Measurements from ENCODE around the gene PDSS1. TPM values are rescaled to one million over a fixed set of nuclear protein-coding genes. Genes with fewer than 3 reads are reported as not detected.

Gene PDSS1
- total RNA-seq, 1 donor from 2014 or later: 22.3 TPM

DNA sequence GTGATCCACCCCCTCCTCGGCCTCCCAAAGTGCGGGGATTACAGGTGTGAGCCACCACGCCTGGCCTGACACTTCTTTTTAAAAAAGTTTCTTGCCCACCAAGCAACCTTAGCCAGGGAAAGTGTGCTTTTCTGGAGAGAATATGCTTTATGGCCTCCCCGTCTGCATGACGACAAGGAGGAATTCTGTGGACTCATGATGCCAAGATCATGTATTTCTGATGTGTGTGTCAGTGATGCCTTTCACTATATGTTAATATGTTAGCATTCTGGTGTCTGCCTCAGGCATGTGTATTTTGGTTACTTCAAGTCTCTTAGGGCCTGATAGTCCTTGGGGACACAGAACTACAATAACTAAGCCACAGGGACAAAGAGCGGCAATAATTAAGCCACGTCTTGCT, 2.1 kb downstream of the PDSS1 start:
- DNase-seq: no peak

DNA sequence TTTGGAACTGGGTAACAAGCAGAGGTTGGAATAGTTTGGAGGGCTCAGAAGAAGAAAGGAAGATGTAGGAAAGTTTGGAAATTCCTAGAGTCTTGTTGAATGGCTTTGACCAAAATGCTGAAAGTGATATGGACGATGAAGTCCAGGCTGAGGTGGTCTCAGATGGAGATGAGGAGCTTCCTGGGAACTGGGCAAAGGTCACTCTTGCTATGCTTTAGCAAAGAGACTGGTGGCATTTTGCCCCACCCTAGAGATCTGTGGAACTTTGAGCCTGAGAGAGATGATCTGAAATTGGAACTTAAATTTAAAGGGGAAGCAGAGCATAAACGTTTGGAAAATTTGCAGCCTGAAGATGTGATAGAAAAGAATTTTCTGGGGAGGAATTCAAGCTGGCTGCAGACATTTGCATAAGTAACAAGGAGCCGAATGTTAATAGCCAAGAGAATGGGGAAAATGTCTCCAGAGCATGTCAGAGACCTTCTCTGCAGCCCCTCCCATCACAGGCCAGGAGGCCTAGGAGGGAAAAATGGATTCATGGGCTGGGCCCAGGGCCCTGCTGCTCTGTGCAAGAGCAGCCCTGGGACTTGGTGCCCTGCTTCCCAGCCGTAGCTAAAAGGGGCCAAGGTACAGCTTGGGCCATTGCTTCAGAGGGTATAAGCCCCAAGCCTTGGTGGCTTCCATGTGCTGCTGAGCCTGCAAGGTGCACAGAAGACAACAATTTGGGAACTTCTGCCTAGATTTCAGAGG, 3.6 kb downstream of the PDSS1 start:
- DNase-seq: no peak

DNA sequence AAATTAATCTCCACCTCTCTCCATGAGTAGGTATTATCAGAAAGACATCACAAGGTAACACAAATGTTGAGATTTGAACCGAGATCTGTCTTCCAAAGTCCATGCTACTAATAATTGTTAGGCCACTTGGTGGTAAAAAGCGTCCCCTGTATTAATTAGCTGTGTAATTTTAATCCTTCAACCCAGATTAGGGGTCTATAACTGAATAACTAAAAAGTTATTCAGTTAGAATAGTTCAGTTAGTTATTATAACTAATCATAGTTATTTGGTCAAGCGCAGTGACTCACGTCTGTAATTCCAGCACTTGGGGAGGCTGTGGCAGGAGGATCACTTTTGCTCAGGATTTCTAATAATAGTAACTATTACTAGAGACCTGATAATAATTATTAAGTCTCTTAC, 5.6 kb downstream of the PDSS1 start:
- DNase-seq: no peak

DNA sequence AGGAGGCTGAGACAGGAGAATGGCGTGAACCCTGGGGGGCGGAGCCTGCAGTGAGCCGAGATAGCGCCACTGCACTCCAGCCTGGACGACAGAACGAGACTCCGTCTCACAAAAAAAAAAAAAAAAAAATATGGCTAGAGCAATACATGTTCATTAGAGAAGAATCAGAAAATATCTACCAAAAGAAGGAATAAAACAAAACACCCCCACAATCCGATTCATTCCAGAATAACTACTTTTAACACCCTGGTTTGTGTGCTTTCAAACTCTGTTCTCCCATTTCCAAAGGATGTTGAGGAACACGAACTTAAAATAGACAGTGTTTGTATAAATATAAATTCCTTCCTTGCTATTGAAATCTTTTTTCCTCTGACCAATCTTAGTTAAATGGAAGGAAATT, 6.5 kb downstream of the PDSS1 start:
- DNase-seq: no peak

DNA sequence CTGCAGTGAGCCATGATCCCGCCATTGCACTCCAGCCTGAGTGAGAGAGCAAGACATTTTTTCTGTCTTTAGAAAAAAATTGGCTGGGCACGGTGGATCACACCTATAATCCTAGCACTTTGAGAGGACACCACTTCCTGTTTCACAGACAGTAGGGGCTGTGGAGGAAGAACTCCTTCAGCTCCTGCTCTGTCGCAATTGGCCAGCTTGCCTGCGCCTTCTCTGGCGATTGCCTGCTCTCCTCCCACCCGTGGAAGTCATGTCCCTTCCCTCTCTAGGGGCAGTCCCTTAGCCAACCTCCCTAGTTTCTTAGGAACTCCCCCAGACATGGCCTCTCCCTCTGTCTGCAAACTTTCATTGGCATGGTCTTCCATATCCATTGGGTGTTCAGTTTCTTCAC, 8.7 kb downstream of the PDSS1 start:
- no peak for DNase-seq

DNA sequence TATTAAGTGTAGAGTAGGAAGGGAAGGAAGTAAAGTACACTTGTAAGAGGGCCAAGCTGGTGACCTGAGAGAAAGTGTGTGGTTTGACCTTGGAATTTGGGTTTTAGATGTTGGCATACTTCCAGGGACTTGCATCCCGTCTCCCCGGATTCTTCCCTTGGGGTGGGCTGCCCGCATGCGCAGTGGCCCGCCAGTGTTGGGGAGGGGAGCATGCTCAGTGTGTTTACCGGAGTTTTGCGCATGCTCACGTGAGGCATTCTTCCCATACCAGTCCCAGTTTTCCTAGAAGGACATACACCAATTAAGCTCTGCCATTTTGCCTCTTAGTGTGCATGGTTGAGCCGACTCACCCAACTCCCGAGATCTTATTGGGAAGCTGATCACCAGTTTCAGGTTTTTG, 9.4 kb downstream of the PDSS1 start:
- DNase-seq: no peak

DNA sequence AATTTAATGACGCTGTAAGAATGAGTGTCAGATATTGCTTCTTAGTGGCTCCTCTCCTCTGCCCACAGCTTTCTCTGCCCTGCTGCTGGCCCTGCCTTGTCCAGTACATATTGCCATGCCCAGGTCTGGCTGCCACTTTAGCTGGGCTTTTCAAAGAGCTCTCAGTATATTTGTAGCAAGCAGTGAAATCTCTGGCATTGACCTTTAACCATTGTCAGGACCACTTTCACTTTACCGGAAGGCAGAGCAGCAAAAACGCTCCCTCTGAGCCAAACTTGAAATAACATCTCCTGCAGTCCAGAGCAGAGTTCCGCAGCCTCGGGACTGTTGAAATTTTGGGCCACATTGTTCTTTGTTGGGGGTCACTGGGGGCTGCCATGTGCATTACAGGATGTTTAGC, 13.8 kb downstream of the PDSS1 start:
- DNase-seq: no peak

DNA sequence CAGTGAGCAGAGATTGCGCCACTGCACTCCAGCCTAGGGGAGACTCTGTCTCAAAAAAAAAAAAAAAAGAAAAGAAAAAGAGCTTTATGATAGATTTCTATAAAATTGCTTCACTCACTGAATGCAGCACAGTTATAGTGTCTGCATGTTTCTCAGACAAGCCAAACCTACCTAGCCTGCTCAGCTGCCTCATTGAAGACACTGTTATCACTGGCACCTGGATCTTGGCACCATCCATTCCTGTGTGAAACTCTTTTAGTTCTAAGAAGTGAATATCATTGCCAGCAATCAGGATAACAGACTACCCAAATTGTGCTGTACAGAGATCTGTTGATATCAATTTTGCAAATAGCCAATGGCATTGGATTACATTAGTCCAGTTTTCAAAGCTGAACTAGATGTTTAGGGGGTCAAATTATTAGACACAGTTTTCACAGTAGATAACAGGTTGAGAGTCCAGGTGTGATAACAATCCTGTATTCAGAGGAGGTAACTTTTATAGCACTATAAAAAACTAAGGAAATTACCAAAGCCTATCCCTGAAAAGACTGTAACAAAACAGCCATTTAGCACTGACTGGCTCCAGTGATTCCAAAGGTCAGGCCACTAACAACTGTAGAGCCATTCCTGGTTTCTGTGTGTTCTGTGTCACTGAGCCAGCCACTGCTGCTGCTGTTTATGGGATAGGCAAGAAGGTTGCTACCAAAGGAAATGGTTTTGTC, 17.1 kb downstream of the PDSS1 start:
- DNase-seq: no peak

DNA sequence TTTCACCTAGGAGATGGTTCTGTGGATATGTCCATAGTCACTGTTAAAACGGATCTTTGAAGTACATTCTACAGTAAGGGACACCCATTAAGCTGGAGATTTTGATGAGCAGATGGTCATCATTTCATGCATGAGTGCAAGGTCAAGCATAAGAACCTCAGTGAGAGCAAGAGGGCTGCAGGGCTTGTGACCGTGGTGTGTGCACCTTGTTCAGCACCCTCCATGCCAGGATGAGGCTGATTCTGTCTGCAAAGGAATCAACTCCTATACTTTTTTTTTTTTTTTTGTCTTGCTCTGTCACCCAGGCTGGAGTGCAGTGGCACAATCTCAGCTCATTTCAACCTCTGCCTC, 17.6 kb downstream of the PDSS1 start:
- DNase-seq: no peak

DNA sequence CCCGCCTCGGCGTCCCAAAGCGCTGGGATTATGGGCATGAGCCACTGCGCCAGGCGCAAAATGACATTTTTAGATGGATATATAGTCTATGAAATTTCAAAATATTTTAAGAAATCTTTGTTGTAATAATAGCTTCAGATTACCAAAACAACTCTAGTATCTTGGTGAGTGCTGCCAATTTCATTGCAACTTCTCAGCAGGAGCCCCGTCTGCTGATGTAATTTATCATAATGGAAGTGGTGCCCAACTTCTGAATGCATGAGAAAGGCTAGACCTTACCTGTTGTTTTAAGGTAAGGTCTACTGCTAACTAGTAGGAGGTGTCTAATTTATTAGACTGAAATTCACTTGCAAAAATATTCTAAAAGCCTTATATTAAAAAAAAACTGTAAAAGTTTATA, 20.0 kb downstream of the PDSS1 start:
- no peak for DNase-seq

DNA sequence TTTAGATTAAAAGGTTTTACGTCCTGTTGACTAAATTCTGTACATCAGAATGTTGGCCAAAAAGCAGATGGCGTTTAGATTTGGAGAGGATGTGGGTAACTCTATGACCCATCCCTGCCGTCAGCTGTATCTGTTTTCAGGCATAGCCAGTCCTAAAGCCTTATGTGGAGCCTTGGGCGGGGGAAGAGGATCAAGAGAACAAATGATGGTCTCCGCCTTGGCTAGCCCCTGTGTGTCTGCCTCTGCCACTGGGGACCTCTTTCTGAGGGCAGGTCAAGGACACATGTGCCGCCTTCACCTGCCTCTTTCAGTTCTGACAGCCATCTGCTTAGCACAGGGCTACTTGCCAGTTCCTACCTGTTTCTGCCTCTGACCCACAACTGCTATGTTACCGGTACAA, 24.1 kb downstream of the PDSS1 start:
- no peak for DNase-seq

DNA sequence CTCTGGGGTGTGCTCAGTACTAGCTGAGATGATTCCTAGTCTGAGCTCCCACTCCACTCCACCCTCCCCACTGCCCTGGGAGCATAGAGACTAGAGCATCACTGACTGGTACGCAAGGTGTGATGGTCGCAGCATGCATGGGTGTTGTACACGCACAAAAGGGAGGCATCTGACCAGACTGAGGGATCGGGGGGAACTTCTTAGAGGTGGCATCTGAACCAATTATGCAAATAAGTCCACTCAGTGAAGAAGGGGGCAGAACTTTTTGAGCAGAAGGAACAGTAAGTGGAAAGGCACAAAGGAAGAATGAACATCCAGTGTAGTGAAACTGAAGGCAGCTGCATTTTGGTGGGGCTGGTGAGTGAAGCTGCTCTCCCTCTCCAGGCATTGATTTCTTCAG, 25.5 kb downstream of the PDSS1 start:
- no peak for DNase-seq

DNA sequence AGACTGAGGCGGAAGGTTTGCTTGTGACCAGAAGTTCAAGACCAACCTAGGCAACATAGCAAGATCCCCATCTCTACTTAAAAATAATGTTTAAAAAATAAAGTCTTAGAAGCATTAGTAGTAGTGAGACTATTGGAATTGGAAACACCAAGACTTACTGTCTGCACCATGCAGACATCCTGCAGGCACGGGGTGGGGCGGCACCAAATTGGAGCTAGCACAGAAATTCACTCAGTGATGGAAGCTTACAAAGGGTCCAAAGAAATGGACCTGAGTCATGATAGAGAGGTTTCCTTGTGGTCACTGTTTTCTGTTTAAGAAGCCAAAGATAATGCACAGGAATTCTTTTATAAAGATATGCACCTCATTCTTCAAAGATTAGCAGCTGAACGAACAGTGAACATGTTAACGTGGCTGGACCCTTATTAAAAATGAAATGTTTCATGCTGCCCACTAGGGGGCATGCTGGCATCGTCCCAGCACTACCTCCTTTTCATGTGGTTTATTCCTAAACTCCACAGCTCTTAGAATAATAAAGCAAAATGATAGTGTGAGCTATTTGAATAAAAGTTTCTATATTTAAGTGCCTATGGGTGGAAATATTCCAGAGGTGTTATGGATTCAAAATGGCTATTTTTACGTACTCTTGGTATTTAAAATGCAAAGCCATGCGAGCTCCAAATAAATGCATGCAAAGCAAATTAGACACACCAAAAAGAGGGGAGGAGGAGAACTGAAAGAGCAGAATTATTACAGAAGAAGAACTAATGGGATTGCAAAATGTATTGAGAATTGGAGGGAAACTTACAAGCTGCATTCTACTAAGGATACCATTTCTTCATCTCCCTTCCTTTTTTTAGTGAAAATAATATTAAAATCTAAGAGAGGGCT, 28.6 kb downstream of the PDSS1 start:
- no peak for DNase-seq

DNA sequence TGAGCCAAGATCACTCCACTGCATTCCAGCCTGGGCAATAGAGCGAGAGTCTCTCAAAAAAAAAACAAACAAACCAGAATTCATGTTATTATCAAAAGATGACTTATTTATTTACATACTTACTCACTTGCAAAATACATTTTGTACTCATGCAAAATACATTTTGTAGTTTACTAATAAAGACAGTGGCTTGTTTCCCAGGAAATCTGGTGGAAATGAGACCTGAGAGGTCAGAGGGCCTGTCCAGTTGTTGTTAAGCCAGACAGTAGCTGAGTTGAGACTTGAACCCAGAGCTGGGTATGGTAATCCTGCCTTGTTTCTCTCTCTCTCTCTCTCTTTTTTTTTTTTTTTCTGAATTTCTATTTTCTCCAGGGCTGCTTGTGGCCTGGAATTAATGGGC, 29.5 kb downstream of the PDSS1 start:
- no peak for DNase-seq

DNA sequence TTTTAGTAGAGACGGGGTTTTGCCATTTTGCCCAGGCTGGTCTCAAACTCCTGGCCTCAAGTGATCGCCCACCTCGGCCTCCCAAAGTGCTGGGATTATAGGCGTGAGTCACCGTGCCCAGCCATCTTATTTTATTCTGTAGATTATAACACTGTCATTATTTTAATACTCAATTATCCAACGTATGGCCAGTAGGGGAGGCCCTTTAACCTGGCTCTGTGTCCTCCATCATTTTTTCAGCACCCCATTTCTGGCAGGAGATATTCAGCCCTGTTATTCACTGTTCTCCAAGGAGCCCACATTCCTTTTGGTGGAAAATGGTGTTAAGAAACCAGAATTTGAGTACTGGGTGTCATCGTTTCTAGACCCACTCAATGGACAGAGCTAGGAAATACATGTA, 31.5 kb downstream of the PDSS1 start:
- no peak for DNase-seq

DNA sequence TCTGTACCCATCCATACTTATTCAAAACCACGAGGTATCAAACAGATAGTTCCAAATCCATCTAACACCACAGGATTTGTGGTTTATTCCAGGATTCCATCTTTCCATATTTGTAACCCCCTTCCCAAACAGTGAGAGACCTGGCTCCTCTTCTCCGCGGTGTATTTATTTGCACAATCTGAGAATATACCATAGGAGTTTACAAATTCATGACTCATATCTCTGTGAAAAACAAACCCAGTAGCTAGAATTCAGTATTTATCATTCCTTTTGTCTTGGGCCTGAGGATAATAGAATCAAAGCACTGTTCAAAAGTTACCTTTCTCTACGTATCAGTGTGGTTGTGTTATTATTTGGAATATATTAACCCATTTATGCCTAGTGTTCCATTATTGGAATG, 31.9 kb downstream of the PDSS1 start:
- DNase-seq: no peak

DNA sequence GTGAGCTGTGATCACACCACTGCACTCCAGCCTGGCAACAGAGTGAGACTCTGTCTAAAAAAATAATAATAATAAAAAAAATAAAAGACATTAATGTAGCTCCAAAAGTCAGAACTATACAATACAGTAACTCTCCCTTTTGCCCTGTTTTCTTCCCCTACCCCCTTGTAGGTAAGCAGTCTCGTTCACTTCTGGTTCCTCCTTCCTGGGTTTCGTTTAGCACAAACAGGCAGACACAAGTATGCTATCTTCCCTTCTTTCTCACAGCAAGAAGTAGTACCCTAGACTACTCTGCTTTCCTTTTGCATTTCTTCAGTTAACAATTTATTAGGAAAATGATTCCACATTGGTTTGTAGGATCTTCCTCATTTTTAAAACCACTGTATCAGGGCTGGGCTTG, 33.1 kb downstream of the PDSS1 start:
- DNase-seq: no peak

DNA sequence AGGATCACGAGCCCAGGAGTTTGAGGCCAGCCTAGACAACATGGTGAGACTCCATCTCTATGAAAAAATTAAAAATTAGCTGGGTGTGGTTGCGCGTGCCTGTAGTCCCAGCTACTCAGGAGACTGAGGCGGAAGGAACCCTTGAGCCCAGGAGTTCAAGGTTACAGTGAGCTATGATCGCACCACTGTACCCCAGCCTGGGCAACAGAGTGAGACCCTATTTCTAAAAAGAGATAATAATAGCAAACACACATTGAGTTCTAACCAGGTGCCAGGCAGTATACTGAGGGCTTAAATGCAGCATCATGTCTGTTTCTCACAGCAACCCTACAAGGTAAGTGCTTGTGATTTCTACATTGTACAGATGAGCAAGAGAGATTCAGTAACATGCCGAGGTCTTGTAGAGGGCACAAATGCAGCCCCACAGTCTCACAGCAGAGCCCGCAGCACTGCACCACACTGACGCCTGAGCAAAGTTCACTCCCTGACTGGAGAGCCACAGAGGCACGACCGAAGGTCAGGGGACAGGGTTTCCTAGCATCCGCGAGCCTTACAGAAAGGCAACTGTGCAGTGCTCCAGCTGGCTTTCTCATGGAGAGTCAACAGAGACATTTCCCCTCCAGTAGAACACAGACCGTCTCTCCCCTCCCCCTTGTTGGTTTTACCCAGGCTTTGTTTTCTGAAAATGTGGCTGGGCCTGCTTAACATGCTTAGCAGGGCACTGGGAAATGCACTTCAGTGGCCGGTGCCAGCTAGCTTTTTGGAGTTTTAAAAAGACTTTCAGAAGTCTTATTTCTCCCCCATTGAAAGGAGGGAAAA, 36.5 kb downstream of the PDSS1 start:
- DNase-seq: no peak

DNA sequence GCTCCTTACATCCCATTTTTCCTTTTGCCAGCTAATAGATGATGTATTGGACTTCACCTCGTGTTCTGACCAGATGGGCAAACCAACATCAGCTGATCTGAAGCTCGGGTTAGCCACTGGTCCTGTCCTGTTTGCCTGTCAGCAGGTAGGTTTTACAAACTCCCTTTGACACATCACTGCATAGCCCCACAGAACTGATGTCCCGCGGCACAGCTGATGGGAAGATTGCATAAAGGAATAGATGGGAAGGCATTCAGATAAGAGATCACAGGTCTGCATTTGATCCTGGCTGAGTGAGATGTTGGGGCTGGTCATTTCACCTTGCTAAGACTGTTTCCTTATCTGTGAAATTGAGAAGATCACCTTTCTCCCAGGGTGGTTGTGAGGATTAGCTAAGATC, 37.9 kb downstream of the PDSS1 start:
- no peak for DNase-seq

DNA sequence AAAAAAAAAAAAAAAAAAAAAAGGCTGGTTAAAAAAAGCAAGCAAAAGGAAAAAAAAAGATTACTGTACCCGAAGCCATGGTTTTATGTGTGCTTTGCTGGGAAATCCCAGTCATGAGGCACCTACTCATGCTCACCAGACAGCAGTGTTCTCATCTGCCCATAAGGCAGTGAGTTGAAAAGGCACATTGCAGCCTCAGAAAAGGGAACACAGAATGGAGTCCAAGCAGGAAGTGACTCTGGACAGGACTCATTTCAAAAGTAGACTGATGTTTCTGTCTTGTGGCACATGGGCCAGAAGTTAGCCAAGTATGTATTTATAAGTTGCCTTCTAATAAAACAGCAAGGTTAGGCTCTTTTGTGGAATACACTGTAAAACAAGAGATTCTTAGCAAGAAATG, 40.2 kb downstream of the PDSS1 start:
- no peak for DNase-seq

DNA sequence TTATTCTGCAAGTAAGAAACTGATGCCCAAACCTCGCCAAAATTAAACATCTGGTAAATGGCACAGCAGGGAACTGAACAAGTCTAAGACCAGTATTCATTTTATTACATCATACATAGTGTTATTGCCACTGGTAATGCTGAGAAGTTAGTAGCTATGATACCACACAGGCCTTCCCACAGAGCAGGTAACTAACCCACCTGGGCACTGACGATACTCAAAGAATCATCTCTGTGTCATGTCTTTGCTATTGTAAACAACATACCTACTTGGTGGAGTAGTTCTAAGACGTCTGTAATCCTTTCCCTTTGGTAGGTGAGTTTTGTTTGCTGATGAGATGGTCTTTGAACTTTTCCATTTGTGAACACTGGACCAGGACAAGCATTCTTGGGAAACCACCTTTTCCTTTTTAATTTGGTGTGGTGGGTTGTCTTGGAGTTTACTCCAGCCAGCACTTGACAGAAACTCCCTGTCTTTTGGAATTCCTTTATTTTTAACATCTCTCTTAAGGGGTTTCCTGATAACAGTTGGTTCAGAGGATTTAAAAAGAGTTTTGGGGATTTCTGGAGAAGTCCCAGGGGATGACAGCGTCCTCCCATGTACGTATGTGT, 40.9 kb downstream of the PDSS1 start:
- no peak for DNase-seq

DNA sequence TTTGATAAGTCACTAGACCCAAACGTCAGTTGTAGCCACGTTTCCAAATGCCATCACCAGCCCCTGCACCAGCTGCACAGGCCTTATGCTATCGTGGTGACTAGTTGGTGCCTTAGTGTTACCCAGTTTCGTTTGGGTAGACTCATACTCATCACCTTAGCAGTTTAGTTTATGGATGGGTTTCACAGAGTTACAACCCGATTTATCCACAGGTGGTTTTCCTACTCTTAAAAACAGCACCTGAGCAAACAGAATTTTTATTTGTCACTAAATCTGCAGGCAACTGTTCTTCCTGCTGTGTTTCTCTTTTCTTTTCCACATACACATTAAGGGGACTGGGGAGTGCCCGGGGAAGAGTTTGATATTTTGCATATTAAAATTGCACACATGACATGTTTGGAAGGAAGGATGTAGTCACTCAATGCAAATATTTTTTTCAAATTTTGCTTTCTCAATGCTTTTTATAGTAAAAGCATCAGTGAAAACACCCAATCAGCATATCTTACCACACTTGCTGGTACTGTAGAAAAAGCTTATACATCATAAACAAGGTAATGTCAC, 41.6 kb downstream of the PDSS1 start:
- DNase-seq: no peak
